ENCODE data around the gene LFNG. TPM values are rescaled to one million over a fixed set of nuclear protein-coding genes. Genes with fewer than 3 reads are reported as not detected.
A peak's percentile ranks its signal among the peaks of the same experiment; 100 is the strongest.

Gene LFNG
- total and polyA plus RNA-seq, 9 of the 15 experiments (the other 6 are each of a cell fraction or from before 2014, with no cell fraction given): 0.03 to 0.89 (median 0.25) TPM; not detected in 1

GRCh38 chr7:2519119-2519930, at the start of gene LFNG (continued):
- TF ChIP-seq, protein P1, sequence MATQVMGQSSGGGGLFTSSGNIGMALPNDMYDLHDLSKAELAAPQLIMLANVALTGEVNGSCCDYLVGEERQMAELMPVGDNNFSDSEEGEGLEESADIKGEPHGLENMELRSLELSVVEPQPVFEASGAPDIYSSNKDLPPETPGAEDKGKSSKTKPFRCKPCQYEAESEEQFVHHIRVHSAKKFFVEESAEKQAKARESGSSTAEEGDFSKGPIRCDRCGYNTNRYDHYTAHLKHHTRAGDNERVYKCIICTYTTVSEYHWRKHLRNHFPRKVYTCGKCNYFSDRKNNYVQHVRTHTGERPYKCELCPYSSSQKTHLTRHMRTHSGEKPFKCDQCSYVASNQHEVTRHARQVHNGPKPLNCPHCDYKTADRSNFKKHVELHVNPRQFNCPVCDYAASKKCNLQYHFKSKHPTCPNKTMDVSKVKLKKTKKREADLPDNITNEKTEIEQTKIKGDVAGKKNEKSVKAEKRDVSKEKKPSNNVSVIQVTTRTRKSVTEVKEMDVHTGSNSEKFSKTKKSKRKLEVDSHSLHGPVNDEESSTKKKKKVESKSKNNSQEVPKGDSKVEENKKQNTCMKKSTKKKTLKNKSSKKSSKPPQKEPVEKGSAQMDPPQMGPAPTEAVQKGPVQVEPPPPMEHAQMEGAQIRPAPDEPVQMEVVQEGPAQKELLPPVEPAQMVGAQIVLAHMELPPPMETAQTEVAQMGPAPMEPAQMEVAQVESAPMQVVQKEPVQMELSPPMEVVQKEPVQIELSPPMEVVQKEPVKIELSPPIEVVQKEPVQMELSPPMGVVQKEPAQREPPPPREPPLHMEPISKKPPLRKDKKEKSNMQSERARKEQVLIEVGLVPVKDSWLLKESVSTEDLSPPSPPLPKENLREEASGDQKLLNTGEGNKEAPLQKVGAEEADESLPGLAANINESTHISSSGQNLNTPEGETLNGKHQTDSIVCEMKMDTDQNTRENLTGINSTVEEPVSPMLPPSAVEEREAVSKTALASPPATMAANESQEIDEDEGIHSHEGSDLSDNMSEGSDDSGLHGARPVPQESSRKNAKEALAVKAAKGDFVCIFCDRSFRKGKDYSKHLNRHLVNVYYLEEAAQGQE (IDR thresholded peaks at IDR 0.05; ENCODE audit: borderline replicate concordance): peak; percentile 31; the same call in 1 of the 2 replicates
- TF ChIP-seq, protein P1 (CRISPR knock-in tag; IDR thresholded peaks at IDR 0.05; ENCODE audit: low read depth): no peak
- TF ChIP-seq NFYB (IDR thresholded peaks at IDR 0.05; ENCODE audit: extremely low read depth, insufficient read length): peak; percentile 67
- 0 out of 4 replicates have a peak, but pooled peaks of 1 of the 2 experiments have one; percentile 17 for TF ChIP-seq ZNF639 (CRISPR knock-in tag; conservative IDR thresholded peaks at IDR 0.05 in 1 of 2, IDR thresholded peaks at IDR 0.05 in 1 of 2)
- no peak for TF ChIP-seq KLF13 (tag; IDR thresholded peaks at IDR 0.05; ENCODE audit: borderline replicate concordance, low read depth)
- peak in 1 of 2 experiments; percentile 5; a peak in 1 of 4 replicates for TF ChIP-seq SIN3A (IDR thresholded peaks at IDR 0.05; ENCODE audit: borderline replicate concordance in 2 of 2, control insufficient read depth in 1 of 2, low read depth in 2 of 2, low read length in 2 of 2)
- TF ChIP-seq ATF7 (IDR thresholded peaks at IDR 0.05): 0 out of 2 replicates have a peak, but pooled peaks have one; percentile 7
